Smooth muscle cell (in vitro differentiated cells): Measurements from ENCODE around the gene SLC25A22. TPM values are rescaled to one million over a fixed set of nuclear protein-coding genes. Genes with fewer than 3 reads are reported as not detected.

ENCODE experiments used
- DNase-seq: peaks from one replicate; lab custom pipeline; 2025; ENCODE audit not compliant: unreplicated experiment; lab: John Stamatoyannopoulos, UW
- H2AFZ ChIP-seq: fragments of 200-600 bp; sonication (generic); 2 replicates; pipeline ENCODE4 v1.6.0; 2016; ENCODE audit warnings: antibody characterized with exemption, low read depth, mild to moderate bottlenecking
- H3F3A ChIP-seq: fragments of 200-600 bp; sonication (generic); 2 replicates; pipeline ENCODE4 v1.6.0; 2017; ENCODE audit warnings: antibody characterized with exemption, low read depth
- H3K27ac ChIP-seq: fragments of 200-600 bp; sonication (generic); 2 replicates; pipeline ENCODE4 v1.5.1; 2016; ENCODE audit warnings: low read depth, mild to moderate bottlenecking
- H3K27me3 ChIP-seq: fragments of 200-600 bp; sonication (generic); 2 replicates; pipeline ENCODE4 v1.6.1; 2016; ENCODE audit warnings: low read depth, mild to moderate bottlenecking
- H3K36me3 ChIP-seq: fragments of 200-600 bp; sonication (generic); 2 replicates; pipeline ENCODE4 v1.5.1; 2016; ENCODE audit warnings: low read depth
- H3K4me1 ChIP-seq: fragments of 200-600 bp; sonication (generic); 2 replicates; pipeline ENCODE4 v1.5.1; 2016; ENCODE audit warnings: low read depth
- H3K4me2 ChIP-seq: fragments of 200-600 bp; sonication (generic); 2 replicates; pipeline ENCODE4 v1.6.0; 2016; ENCODE audit warnings: mild to moderate bottlenecking
- H3K4me3 ChIP-seq: fragments of 200-600 bp; sonication (generic); 2 replicates; pipeline ENCODE4 v1.5.1; 2016; ENCODE audit warnings: mild to moderate bottlenecking
- H3K79me2 ChIP-seq: fragments of 200-600 bp; sonication (generic); 2 replicates; pipeline ENCODE4 v1.6.0; 2016; ENCODE audit warnings: low read depth, mild to moderate bottlenecking
- H3K9ac ChIP-seq: fragments of 200-600 bp; sonication (generic); 2 replicates; pipeline ENCODE4 v1.6.0; 2016; ENCODE audit warnings: low read depth
- H3K9me3 ChIP-seq: fragments of 200-600 bp; sonication (generic); replicated peaks from 2 replicates; pipeline ENCODE4 v1.5.1; 2016; ENCODE audit warnings: low read depth
- H4K20me1 ChIP-seq: fragments of 200-600 bp; sonication (generic); 2 replicates; pipeline ENCODE4 v1.6.0; 2016; ENCODE audit warnings: low read depth
- WGBS: methylation state at CpG from one replicate; pipeline ENCODE4 v1.1.7; 2016; ENCODE audit warnings: low lambda C conversion rate; 5-methylcytosine and 5-hydroxymethylcytosine counted together
- polyA plus RNA-seq: library from polyadenylated mRNA; unstranded; fragments of >200 nt; fragmentation: Nextera tagmentation; extraction: Ambion mirVana; gene quantifications from 2 replicates; pipeline ENCODE4 v1.2.1, GENCODE V29; 2016
- total RNA-seq: library from RNA; depleted of rRNA; stranded (reverse); fragments of >200 nt; gene quantifications from 2 replicates; pipeline ENCODE4 v1.2.3, GENCODE V29; 2014
- TF ChIP-seq, protein P1 (sequence below): fragments of 200-600 bp; sonication (generic); IDR thresholded peaks from 2 replicates; pipeline ENCODE4 v1.5.1; 2017; ENCODE audit warnings: borderline replicate concordance, mild to moderate bottlenecking, antibody characterized with exemption; ENCODE audit not compliant: insufficient read depth, poor library complexity, severe bottlenecking

The SLC25A22 gene
- total and polyA plus RNA-seq, 2 experiments from 2014 or later: 6.9 to 25.2 TPM

DNA sequence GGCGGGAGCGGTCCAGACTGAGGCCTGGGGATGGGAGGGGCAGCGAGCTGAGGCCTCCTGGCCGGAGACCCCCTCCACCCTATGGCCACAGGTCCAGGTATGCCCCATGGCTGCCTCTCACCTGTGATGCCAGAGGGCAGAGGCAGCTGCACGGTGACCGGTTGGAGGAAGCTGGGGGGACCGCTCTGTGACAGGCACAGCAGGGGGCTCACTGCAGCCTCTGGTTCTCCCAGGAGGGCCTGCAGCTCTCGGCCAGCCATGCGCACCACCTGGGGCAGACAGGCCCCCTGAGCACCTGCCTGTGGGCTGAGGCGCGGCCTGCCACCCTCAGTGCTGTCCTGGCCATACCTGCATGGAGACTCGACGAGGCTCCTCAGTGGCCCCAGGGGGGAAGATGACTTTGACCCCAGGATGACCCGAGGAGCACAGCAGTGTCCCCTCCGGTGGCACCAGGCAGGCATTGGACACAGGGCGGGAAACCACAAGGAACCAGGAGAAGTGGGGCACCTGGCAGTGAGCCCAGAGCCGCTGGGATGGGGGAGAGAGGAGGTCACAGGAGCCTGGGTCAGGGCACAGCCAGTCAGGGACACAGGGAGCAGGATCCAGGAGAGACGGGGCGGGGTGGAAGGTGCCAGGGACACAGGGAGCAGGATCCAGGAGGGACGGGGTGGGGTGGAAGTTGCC, 3.2 kb upstream of the SLC25A22 start:
- Histone ChIP-seq H3K9me3 (no peaks in the 10 kb centered on the region), H4K20me1 (peaks cover 9% of the 10 kb centered on the region), H3K36me3 (no peaks in the 10 kb centered on the region), H3K9ac (no peak overlapping the region), H3K4me3 (no peak overlapping the region), H3K79me2 (no peaks in the 10 kb centered on the region), H3K4me1 (peaks cover 18% of the 10 kb centered on the region), H2AFZ (no peak overlapping the region), H3K27ac (no peak overlapping the region), H3K4me2 (no peak overlapping the region), H3F3A (peaks cover 4% of the 10 kb centered on the region), H3K27me3 (no peaks in the 10 kb centered on the region)
- TF ChIP-seq, protein P1, sequence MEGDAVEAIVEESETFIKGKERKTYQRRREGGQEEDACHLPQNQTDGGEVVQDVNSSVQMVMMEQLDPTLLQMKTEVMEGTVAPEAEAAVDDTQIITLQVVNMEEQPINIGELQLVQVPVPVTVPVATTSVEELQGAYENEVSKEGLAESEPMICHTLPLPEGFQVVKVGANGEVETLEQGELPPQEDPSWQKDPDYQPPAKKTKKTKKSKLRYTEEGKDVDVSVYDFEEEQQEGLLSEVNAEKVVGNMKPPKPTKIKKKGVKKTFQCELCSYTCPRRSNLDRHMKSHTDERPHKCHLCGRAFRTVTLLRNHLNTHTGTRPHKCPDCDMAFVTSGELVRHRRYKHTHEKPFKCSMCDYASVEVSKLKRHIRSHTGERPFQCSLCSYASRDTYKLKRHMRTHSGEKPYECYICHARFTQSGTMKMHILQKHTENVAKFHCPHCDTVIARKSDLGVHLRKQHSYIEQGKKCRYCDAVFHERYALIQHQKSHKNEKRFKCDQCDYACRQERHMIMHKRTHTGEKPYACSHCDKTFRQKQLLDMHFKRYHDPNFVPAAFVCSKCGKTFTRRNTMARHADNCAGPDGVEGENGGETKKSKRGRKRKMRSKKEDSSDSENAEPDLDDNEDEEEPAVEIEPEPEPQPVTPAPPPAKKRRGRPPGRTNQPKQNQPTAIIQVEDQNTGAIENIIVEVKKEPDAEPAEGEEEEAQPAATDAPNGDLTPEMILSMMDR: no peak
- no peak for DNase-seq
- WGBS: 98% methylated on average over 20 of the region's 20 CpGs

DNA sequence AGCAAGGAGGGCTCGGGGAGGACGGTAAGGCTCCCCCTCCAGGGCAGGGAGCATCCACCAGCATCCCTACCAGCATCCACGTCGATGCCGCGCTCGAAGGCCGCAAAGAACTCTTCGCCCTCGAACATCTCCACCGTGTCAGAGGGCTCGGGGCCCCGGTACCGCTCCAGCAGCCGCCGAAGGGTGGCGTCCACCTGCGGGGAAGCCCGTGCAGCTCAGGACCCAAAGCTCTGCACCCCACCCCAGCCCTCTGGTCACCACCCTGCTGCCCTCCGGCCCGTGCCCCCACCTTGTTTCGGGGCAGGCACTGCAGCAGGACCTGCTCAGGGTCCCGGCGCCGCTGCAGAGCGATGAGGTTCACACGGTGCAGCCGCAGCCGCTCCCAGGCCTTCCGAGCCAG, 2.4 kb upstream of the SLC25A22 start:
- Histone ChIP-seq H3K4me2 (no peak overlapping the region), H3K4me1 (peaks cover 26% of the 10 kb centered on the region), H3K79me2 (no peaks in the 10 kb centered on the region), H3K27me3 (no peaks in the 10 kb centered on the region), H2AFZ (no peak overlapping the region), H3K9ac (no peak overlapping the region), H4K20me1 (peaks cover 14% of the 10 kb centered on the region), H3K4me3 (no peak overlapping the region), H3K27ac (no peak overlapping the region), H3K9me3 (no peaks in the 10 kb centered on the region), H3F3A (peaks cover 4% of the 10 kb centered on the region), H3K36me3 (no peaks in the 10 kb centered on the region)
- DNase-seq: no peak
- TF ChIP-seq, protein P1: no peak
- 97% methylated on average over 25 of the region's 30 CpGs for WGBS

DNA sequence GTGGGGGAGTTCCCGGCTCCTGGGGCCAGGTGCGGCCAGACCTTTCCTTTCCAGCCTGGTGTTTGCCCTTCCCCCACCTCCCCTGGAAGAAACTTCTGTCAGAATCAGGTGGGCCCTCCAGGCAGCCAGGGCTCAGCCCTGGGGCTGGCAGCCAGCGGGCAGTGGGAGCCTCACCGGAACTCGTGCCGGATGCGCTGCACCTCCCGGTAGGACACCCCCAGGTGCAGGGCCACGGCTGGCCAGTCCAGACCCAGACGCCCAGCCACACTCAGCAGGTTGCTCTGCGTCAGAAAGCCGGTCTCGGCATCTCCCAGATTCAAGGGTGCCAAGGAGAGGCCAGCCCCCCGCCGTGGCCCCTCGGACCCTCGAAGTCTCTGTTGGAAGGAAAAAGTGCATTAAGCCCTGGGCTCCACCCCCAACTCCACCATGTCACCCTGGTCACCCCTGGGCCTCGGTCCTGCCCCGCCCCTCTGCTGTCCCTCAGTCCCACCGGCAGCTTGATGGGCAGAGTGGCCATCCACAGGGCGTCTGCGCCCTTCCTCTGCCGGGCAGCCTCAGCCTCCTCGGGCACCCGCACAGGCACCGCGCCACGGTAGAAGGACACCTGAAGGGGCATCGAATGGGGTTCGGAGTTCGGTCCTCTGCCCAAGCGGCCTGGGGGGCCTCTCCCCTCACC, 1.7 kb upstream of the SLC25A22 start:
- no peak overlapping the region for H3K4me2 ChIP-seq
- H3K9ac ChIP-seq: no peak overlapping the region
- H2AFZ ChIP-seq: no peak overlapping the region
- 97% methylated on average over 27 of the region's 32 CpGs for WGBS
- H3K79me2 ChIP-seq: no peaks in the 10 kb centered on the region
- H3F3A ChIP-seq: peaks cover 4% of the 10 kb centered on the region
- TF ChIP-seq, protein P1: no peak
- H3K36me3 ChIP-seq: no peaks in the 10 kb centered on the region
- H3K27ac ChIP-seq: no peak overlapping the region
- peaks cover 25% of the 10 kb centered on the region for H3K4me1 ChIP-seq
- H3K9me3 ChIP-seq: no peaks in the 10 kb centered on the region
- no peak for DNase-seq
- H4K20me1 ChIP-seq: peaks cover 14% of the 10 kb centered on the region
- no peak overlapping the region for H3K4me3 ChIP-seq
- no peaks in the 10 kb centered on the region for H3K27me3 ChIP-seq
